Naive thymus-derived CD8-positive, alpha-beta T cell (primary cell): ENCODE results near the gene GNB2. TPM values are rescaled to one million over a fixed set of nuclear protein-coding genes. Genes with fewer than 3 reads are reported as not detected.
"Not testable (repeated sequence)": the region's sequence is repeated elsewhere in the genome, so short reads cannot be mapped to it uniquely, and the experiment has no call there.

Source experiments
- ATAC-seq, 2 donors: fragments of 150-1000 bp; cut with Tn5 transposase in 1 of 2; sonication (Bioruptor Pico), chemical (Tn5 transposase) in 1 of 2; 1 replicate in 1 of 2; 2 replicates in 1 of 2; pipeline ENCODE4 v1.10.0; 2021; ENCODE audit warnings: mild to moderate bottlenecking in 2 of 2, moderate library complexity in 2 of 2
- POLR2A ChIA-PET: fragments of 350-600 bp; sonication (Branson Sonifier 250); formaldehyde crosslinking; loops from one replicate; lab custom pipeline; 2021; ENCODE audit warnings: antibody characterized with exemption; lab: Charles Lee
- DNase-seq, 10 donors: peaks; one replicate each; pipeline versions ENCODE4 v3.0.0 to v3.0.0-alpha.2; 2020 to 2022
- H3K27ac Mint-ChIP-seq, 10 donors: one replicate each; pipeline ENCODE4 v1.8.0; 2020 to 2022; ENCODE audit warnings: mild to moderate bottlenecking in 10 of 10, mixed read lengths in 10 of 10, moderate library complexity in 4 of 10, inconsistent platforms in 1 of 10
- H3K27me3 Mint-ChIP-seq, 5 donors: one replicate each; pipeline ENCODE4 v1.8.0; 2021 to 2022; ENCODE audit warnings: mixed read lengths in 5 of 5
- H3K36me3 Mint-ChIP-seq, 3 donors: one replicate each; pipeline ENCODE4 v1.8.0; 2020 to 2022; ENCODE audit warnings: mixed read lengths in 3 of 3, mild to moderate bottlenecking in 2 of 3, inconsistent platforms in 1 of 3
- H3K4me1 Mint-ChIP-seq, 4 donors: one replicate each; pipeline ENCODE4 v1.8.0; 2021 to 2022; ENCODE audit warnings: mixed read lengths in 4 of 4
- H3K4me3 Mint-ChIP-seq, 10 donors: one replicate each; pipeline ENCODE4 v1.8.0; 2020 to 2022; ENCODE audit warnings: mild to moderate bottlenecking in 10 of 10, mixed read lengths in 10 of 10, moderate library complexity in 6 of 10, inconsistent platforms in 1 of 10
- H3K9me3 Mint-ChIP-seq, 9 donors: one replicate each; pipeline ENCODE4 v1.8.0; 2020 to 2022; ENCODE audit warnings: mixed read lengths in 9 of 9, mild to moderate bottlenecking in 3 of 9, inconsistent platforms in 1 of 9, moderate library complexity in 1 of 9
- polyA plus RNA-seq, 3 donors: library from polyadenylated mRNA; unstranded; fragments of 300-500 nt; fragmentation: Illumina TruSeq; gene quantifications; one replicate each; pipeline ENCODE4 v1.2.3, GENCODE V29; 2021
- total RNA-seq, 8 experiments: library from RNA in 2 of 8; stranded (reverse) in 2 of 8; gene quantifications; one replicate each; pipeline ENCODE4 v1.2.3 and lab custom pipeline; 2021 to 2026

Gene GNB2
- total and polyA plus RNA-seq, 5 experiments from 2014 or later: 34.8 to 118 (median 42.4) TPM

DNA sequence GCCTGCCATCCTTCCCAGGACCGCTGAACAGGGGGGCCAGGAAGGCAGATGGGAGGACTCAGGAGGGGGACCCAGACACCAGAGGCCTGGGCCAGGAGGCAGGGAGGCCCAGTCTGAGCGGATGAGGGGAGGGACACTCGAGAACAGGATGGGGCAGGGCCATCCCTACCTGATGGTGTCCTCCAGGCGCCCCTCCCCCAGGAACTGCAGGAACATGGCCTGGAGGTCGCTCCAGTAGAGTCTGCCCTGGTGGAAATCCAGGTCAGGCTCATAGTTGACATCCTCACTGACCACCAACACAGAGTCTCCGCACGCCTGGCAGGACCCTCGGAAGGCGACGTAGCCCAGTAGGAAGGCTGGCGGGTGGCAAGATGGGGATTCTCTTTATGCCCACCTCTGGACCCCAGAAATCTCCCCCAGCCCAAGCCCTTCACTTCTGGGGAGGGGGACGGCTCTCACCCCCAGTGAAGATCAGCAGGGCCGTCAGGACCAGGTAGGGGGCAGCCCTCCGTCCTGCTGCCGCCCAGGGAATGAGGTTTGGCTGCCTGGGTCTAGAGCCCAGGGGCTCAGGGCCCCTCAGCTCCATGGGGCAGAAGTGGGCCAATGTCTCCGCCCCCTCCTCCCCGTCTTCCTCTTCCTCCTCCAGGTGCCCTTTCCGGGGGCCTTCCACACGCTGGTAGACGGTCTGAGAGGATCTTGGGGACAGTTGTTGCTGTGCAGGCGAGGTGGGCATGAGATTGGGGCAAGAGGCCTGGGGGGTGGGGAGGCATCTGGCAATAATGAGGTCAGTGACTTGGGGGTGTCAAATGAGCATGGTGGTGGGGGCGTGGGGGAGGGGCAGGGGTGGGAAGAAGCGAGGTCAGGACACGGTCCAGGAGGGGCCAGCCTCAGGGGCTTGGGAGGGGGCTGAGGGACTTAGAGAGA lies 32.8 kb upstream of the GNB2 start:
- Mint-ChIP-seq H3K4me3 (no peak overlapping the region), H3K4me1 (peaks cover 0 to 5% (median 0%) of the 10 kb centered on the region in 4 donors), H3K27me3 (peaks cover 0 to 8% (median 0%) of the 10 kb centered on the region in 5 donors), H3K36me3 (no peaks in the 10 kb centered on the region), H3K9me3 (no peaks in the 10 kb centered on the region), H3K27ac (peak overlapping the region in 1 of 10 donors; percentile 38)
- DNase-seq (no peak), ATAC-seq (no peak)
- POLR2A ChIA-PET: no interaction called here

GRCh38 chr7:100641463-100641859 lies 32.1 kb upstream of the GNB2 start, which contains the start of gene TFR2:
Gene TFR2, minus strand, starts transcription at chr7:100641552. Its CDS starts 43 bp downstream, at chr7:100641509.
- no peaks in the 10 kb centered on the region for H3K36me3 Mint-ChIP-seq
- peaks cover 0 to 5% (median 0%) of the 10 kb centered on the region in 4 donors for H3K4me1 Mint-ChIP-seq
- no peaks in the 10 kb centered on the region for H3K9me3 Mint-ChIP-seq
- peaks cover 0 to 10% (median 0%) of the 10 kb centered on the region in 5 donors for H3K27me3 Mint-ChIP-seq
- no peak for DNase-seq
- POLR2A ChIA-PET: no interaction called here
- no peak for ATAC-seq
- peak within 1 kb of the TSS in 1 of 10 donors; percentile 38 for H3K27ac Mint-ChIP-seq
- no peak within 1 kb of the TSS for H3K4me3 Mint-ChIP-seq

- POLR2A ChIA-PET: no interaction called here
- Mint-ChIP-seq H3K27ac (no peak overlapping the region), H3K4me1 (peaks cover 0 to 5% (median 0%) of the 10 kb centered on the region in 4 donors), H3K36me3 (no peaks in the 10 kb centered on the region), H3K9me3 (no peaks in the 10 kb centered on the region), H3K4me3 (no peak overlapping the region), H3K27me3 (peaks cover 0 to 9% (median 0%) of the 10 kb centered on the region in 5 donors)
- no peak for ATAC-seq
- DNase-seq: no peak
Observed at GRCh38 chr7:100641860-100642533, 31.5 kb upstream of the GNB2 start.

- no peaks in the 10 kb centered on the region for H3K9me3 Mint-ChIP-seq
- no peak overlapping the region for H3K4me3 Mint-ChIP-seq
- no peaks in the 10 kb centered on the region for H3K36me3 Mint-ChIP-seq
- DNase-seq (no peak), ATAC-seq (peak; percentile 30 to 61)
- POLR2A ChIA-PET: no interaction called here
- peaks cover 0 to 12% (median 0%) of the 10 kb centered on the region in 5 donors for H3K27me3 Mint-ChIP-seq
- no peak overlapping the region for H3K27ac Mint-ChIP-seq
- H3K4me1 Mint-ChIP-seq: peaks cover 0 to 5% (median 0%) of the 10 kb centered on the region in 4 donors
Observed at GRCh38 chr7:100642534-100642907, 31.0 kb upstream of the GNB2 start.

DNA sequence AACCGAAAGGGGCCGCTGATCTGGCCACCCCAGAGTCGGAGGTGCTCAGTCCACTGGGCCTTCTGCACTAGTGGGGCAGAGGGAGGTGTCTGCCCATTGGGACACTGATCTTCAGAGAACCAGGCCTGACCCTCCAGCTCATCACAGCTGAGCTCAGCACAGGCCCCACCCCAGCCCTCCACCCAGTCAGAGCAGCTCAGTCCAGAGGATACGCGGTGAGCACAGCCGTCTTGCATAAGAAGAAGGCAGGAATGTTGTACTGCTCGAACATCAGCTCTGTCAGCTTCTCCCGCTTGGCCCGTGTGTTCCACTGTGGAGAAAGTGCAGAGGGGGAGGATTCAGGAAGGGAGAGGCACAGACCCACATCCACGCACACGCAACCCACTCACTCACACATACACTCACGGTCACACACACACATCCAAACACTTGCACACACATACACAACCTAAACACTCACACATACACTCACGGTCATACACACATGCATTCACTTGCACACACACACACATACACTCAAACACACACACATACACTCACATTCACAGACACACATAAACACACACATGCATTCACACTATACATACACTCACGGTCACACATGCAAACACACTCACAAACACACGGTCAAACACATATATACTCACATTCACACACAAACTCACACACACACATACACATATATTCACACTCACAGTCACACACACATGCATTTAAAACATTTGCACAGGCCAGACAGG lies 23.5 kb upstream of the GNB2 start:
- no peak overlapping the region for H3K4me3 Mint-ChIP-seq
- peaks cover 0 to 4% (median 0%) of the 10 kb centered on the region in 9 donors for H3K9me3 Mint-ChIP-seq
- peaks cover 15 to 53% (median 23%) of the 10 kb centered on the region in 5 donors for H3K27me3 Mint-ChIP-seq
- ATAC-seq: no peak
- H3K4me1 Mint-ChIP-seq: no peaks in the 10 kb centered on the region
- no peak for DNase-seq
- H3K27ac Mint-ChIP-seq: no peak overlapping the region
- H3K36me3 Mint-ChIP-seq: peaks cover 0 to 5% (median 0%) of the 10 kb centered on the region in 3 donors
- POLR2A ChIA-PET: no interaction called here

DNA sequence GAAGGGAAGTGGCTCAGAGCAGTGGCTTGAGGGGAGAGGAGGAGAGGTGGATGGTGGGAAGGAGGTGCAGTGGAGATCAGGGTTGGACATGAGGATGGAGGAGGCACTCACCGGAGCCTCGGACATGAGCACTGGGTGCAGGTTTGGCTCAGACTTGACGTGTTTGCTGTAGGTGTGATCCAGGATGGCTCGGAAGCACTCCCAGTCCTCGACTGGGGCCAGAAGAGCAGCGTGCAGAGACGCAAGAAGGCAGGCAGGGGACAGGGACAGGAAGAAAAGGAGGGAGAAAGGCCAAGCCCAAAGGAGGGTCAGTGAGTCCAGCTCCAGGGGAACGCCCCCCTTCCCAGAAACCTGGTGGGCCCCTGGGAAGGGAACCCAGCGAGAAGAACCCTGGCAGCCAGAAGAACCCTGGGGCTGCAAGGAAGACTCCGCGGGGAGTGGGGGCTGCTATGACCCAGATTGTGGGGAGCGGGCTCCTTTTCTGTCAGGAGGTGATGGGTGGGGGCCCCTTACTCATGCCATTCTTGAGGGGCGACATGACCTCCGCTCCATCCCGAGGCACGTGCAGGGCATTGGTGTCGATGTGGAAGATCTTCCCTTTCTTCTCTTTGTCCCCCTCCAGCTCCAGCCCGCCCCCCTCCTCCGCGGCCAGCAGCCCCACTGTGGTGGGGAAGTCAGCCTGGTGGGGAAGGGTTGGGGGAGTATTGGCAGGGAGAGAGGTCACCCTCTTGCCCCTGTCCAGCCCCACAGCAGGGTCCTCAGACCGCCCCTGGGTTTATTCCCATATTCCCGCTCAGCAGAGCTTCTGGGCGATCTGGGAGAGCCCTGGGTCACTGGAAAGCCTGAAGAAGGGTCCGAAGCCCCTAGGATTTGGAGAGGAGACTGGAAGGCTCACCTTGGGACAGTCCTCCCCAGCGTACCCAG lies 18.4 kb upstream of the GNB2 start:
- peaks cover 0 to 4% (median 0%) of the 10 kb centered on the region in 9 donors for H3K9me3 Mint-ChIP-seq
- H3K27ac Mint-ChIP-seq: peak overlapping the region in 1 of 10 donors; percentile 79
- peaks cover 21 to 65% (median 43%) of the 10 kb centered on the region in 5 donors for H3K27me3 Mint-ChIP-seq
- no peak for DNase-seq
- H3K36me3 Mint-ChIP-seq: peaks cover 0 to 5% (median 0%) of the 10 kb centered on the region in 3 donors
- H3K4me1 Mint-ChIP-seq: no peaks in the 10 kb centered on the region
- no peak overlapping the region for H3K4me3 Mint-ChIP-seq
- no peak for ATAC-seq
- POLR2A ChIA-PET: interaction anchor here (0.6 to 0.7 kb wide), 2 partner anchors 11 to 196 kb away, joined by 3 to 4 read pairs; no protein-coding TSS in a partner anchor

GRCh38 chr7:100655908-100656674 lies 17.4 kb upstream of the GNB2 start, which contains the start of gene ACTL6B:
Gene ACTL6B, minus strand, starts transcription at chr7:100656448. Its CDS starts 94 bp downstream, at chr7:100656354.
- DNase-seq (peak in 9 of 10 donors; percentile 35 to 73 (median 55)), ATAC-seq (peak; percentile 70 to 81)
- peak within 1 kb of the TSS in 1 of 10 donors; percentile 26 for H3K4me3 Mint-ChIP-seq
- no peak within 1 kb of the TSS for H3K27ac Mint-ChIP-seq
- H3K27me3 Mint-ChIP-seq: peaks cover 19 to 66% (median 38%) of the 10 kb centered on the region in 5 donors
- H3K4me1 Mint-ChIP-seq: peaks cover 0 to 1% (median 0%) of the 10 kb centered on the region in 4 donors
- POLR2A ChIA-PET: interaction anchor here (0.6 to 0.7 kb wide), 3 partner anchors 10 to 20 kb away, joined by 3 read pairs; no protein-coding TSS in a partner anchor
- peaks cover 0 to 4% (median 0%) of the 10 kb centered on the region in 9 donors for H3K9me3 Mint-ChIP-seq
- H3K36me3 Mint-ChIP-seq: peaks cover 0 to 5% (median 0%) of the 10 kb centered on the region in 3 donors

DNA sequence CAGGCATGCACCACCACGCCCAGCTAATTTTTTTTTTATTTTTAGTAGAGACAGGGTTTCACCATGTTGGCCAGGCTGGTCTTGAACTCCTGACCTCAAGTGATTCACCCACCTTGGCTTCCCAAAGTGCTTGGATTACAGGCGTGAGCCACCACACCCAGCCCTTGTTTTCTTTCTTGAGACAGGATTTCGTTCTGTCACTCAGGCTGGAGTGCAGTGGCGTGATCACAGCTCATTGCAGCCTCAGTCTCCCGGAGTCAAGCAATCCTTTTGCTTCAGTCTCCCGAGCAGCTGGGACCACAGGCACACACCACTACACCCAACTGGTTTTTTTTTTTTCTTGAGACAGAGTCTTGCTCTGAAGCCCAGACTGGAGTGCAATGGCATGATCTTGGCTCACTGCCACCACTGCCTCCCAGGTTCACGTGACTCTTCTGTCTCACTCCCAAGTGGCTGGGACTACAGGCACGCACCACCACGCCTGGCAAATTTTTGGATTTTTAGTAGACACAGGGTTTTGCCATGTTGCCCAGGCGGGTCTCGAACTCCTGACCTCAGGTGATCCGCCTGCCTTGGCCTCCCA lies 11.3 kb upstream of the GNB2 start:
- H3K4me3 Mint-ChIP-seq, H3K27ac Mint-ChIP-seq, DNase-seq, POLR2A ChIA-PET, H3K36me3 Mint-ChIP-seq, H3K9me3 Mint-ChIP-seq, ATAC-seq, H3K4me1 Mint-ChIP-seq: not testable (repeated sequence)
- H3K27me3 Mint-ChIP-seq: peaks cover 9 to 34% (median 22%) of the 10 kb centered on the region in 5 donors

GRCh38 chr7:100665168-100665726 lies 8.3 kb upstream of the GNB2 start:
- no peak for DNase-seq
- H3K27me3 Mint-ChIP-seq: peaks cover 2 to 10% (median 5%) of the 10 kb centered on the region in 5 donors
- no peaks in the 10 kb centered on the region for H3K9me3 Mint-ChIP-seq
- no peaks in the 10 kb centered on the region for H3K36me3 Mint-ChIP-seq
- POLR2A ChIA-PET: interaction anchor here (0.9 to 1.2 kb wide), 2 partner anchors 10 to 35 kb away, joined by 3 read pairs; no protein-coding TSS in a partner anchor
- H3K4me3 Mint-ChIP-seq: no peak overlapping the region
- peak overlapping the region in 2 of 10 donors; percentile 26 to 40 for H3K27ac Mint-ChIP-seq
- peaks cover 0 to 6% (median 0%) of the 10 kb centered on the region in 4 donors for H3K4me1 Mint-ChIP-seq
- no peak for ATAC-seq
